Activated naive CD4-positive, alpha-beta T cell treated with anti-CD3 and anti-CD28 coated beads for 36 hours (primary cell): ENCODE measurements around the gene RPS6KB1. TPM values are rescaled to one million over a fixed set of nuclear protein-coding genes. Genes with fewer than 3 reads are reported as not detected.
A peak's percentile ranks its signal among the peaks of the same experiment; 100 is the strongest.
"Not testable (repeated sequence)": the region's sequence is repeated elsewhere in the genome, so short reads cannot be mapped to it uniquely, and the experiment has no call there.

Experiments
- CTCF ChIA-PET: fragments of 350-600 bp; sonication (Branson Sonifier 250); formaldehyde crosslinking; loops from one replicate; lab custom pipeline; 2021; ENCODE audit warnings: antibody characterized with exemption; lab: Charles Lee
- DNase-seq: peaks from one replicate; pipeline ENCODE4 v3.0.0-alpha.2; 2020
- H3K27ac Mint-ChIP-seq: one replicate; pipeline ENCODE4 v1.8.0; 2021; ENCODE audit warnings: mild to moderate bottlenecking, mixed read lengths
- H3K27me3 Mint-ChIP-seq: one replicate; pipeline ENCODE4 v1.8.0; 2021; ENCODE audit warnings: low read depth, mixed read lengths
- H3K36me3 Mint-ChIP-seq: one replicate; pipeline ENCODE4 v1.8.0; 2021; ENCODE audit warnings: low read depth, mixed read lengths
- H3K4me1 Mint-ChIP-seq: one replicate; pipeline ENCODE4 v1.8.0; 2021; ENCODE audit warnings: low read depth, mixed read lengths
- H3K4me3 Mint-ChIP-seq: one replicate; pipeline ENCODE4 v1.8.0; 2021; ENCODE audit warnings: mild to moderate bottlenecking, moderate library complexity, mixed read lengths
- H3K9me3 Mint-ChIP-seq: one replicate; pipeline ENCODE4 v1.8.0; 2021; ENCODE audit warnings: mixed read lengths
- intact Hi-C: fragments of 100-400 bp; cut with micrococcal nuclease; formaldehyde crosslinking; loops from one replicate; pipeline ENCODE4 v1.15.1; 2023
- total RNA-seq, 2 experiments: library from RNA; stranded (reverse); gene quantifications; one replicate each; pipeline ENCODE4 v1.2.3, GENCODE V29; 2021

The RPS6KB1 gene
- total RNA-seq, 2 experiments from 2014 or later: 42.1 to 48.5 TPM

- intact Hi-C loops: no loop called here
- H3K9me3 Mint-ChIP-seq: no peaks in the 10 kb centered on the region
- H3K4me3 Mint-ChIP-seq: no peak overlapping the region
- H3K27me3 Mint-ChIP-seq: no peaks in the 10 kb centered on the region
- H3K4me1 Mint-ChIP-seq: peaks cover 34% of the 10 kb centered on the region
- CTCF ChIA-PET: no interaction called here
- DNase-seq: no peak
- no peak overlapping the region for H3K27ac Mint-ChIP-seq
- H3K36me3 Mint-ChIP-seq: peaks cover 34% of the 10 kb centered on the region
These were observed 57.1 kb downstream of the RPS6KB1 start for GRCh38 chr17:59950049-59950448.

GRCh38 chr17:59954856-59955255 is 61.9 kb downstream of the RPS6KB1 start:
- Mint-ChIP-seq H3K9me3 (no peaks in the 10 kb centered on the region), H3K36me3 (peaks cover 37% of the 10 kb centered on the region), H3K27me3 (no peaks in the 10 kb centered on the region), H3K4me3 (no peak overlapping the region), H3K4me1 (peaks cover 17% of the 10 kb centered on the region), H3K27ac (no peak overlapping the region)
- intact Hi-C loops: no loop called here
- CTCF ChIA-PET: no interaction called here
- no peak for DNase-seq

GRCh38 chr17:59959574-59959973 is 66.7 kb downstream of the RPS6KB1 start:
- intact Hi-C loops, DNase-seq, H3K4me3 Mint-ChIP-seq, H3K9me3 Mint-ChIP-seq, H3K27ac Mint-ChIP-seq, H3K27me3 Mint-ChIP-seq: not testable (repeated sequence)
- H3K36me3 Mint-ChIP-seq: peaks cover 35% of the 10 kb centered on the region
- H3K4me1 Mint-ChIP-seq: peaks cover 32% of the 10 kb centered on the region
- CTCF ChIA-PET: interaction anchor here (0.7 kb wide), 1 partner anchor 57 kb away, joined by 3 read pairs; no protein-coding TSS in a partner anchor

GRCh38 chr17:59962739-59963318 is 69.9 kb downstream of the RPS6KB1 start:
- no peak overlapping the region for H3K27ac Mint-ChIP-seq
- intact Hi-C loops: no loop called here
- H3K36me3 Mint-ChIP-seq: peaks cover 15% of the 10 kb centered on the region
- H3K27me3 Mint-ChIP-seq: no peaks in the 10 kb centered on the region
- DNase-seq: no peak
- H3K4me3 Mint-ChIP-seq: peak overlapping the region; percentile 91
- no peaks in the 10 kb centered on the region for H3K9me3 Mint-ChIP-seq
- H3K4me1 Mint-ChIP-seq: peaks cover 30% of the 10 kb centered on the region
- CTCF ChIA-PET: interaction anchor here (0.6 kb wide), 1 partner anchor 19 kb away, joined by 7 read pairs; no protein-coding TSS in a partner anchor

GRCh38 chr17:59963738-59964481 is 71.0 kb downstream of the RPS6KB1 start:
- H3K4me1 Mint-ChIP-seq: peaks cover 25% of the 10 kb centered on the region
- H3K4me3 Mint-ChIP-seq: peak overlapping the region; percentile 91
- intact Hi-C loops: loop anchor here (1.0 to 2.0 kb wide), 3 partner anchors 23 to 115 kb away; partner anchors contain the start of genes HEATR6 and RPS6KB1

GRCh38 chr17:59964482-59965328 is 71.8 kb downstream of the RPS6KB1 start, which contains the start of gene RNFT1:
Gene RNFT1, minus strand, starts transcription at chr17:59964740. Its CDS starts 77 bp downstream, at chr17:59964663.
- DNase-seq: peak; percentile 94
- H3K9me3 Mint-ChIP-seq: no peaks in the 10 kb centered on the region
- peaks cover 22% of the 10 kb centered on the region for H3K4me1 Mint-ChIP-seq
- intact Hi-C loops: loop anchor here (1.0 to 2.0 kb wide), 3 partner anchors 23 to 114 kb away; partner anchors contain the start of genes HEATR6 and RPS6KB1
- H3K36me3 Mint-ChIP-seq: peaks cover 8% of the 10 kb centered on the region
- peak within 1 kb of the TSS; percentile 91 for H3K4me3 Mint-ChIP-seq
- CTCF ChIA-PET: interaction anchor here (0.6 to 1.6 kb wide), 3 partner anchors 50 to 117 kb away, joined by 3 to 6 read pairs (median 3); no protein-coding TSS in a partner anchor
- H3K27ac Mint-ChIP-seq: peak within 1 kb of the TSS; percentile 95
- H3K27me3 Mint-ChIP-seq: no peaks in the 10 kb centered on the region

More at GRCh38 chr17:59963738-59964481, 71.0 kb downstream of the RPS6KB1 start:
- H3K36me3 Mint-ChIP-seq: peaks cover 12% of the 10 kb centered on the region
- H3K9me3 Mint-ChIP-seq: no peaks in the 10 kb centered on the region
- H3K27me3 Mint-ChIP-seq: no peaks in the 10 kb centered on the region
- peak overlapping the region; percentile 95 for H3K27ac Mint-ChIP-seq
- CTCF ChIA-PET: interaction anchor here (1.6 kb wide), 1 partner anchor 50 kb away, joined by 6 read pairs; no protein-coding TSS in a partner anchor
- peak; percentile 63 for DNase-seq

GRCh38 chr17:59971771-59972170 is 78.8 kb downstream of the RPS6KB1 start:
- intact Hi-C loops, H3K4me3 Mint-ChIP-seq, H3K27me3 Mint-ChIP-seq, DNase-seq, H3K36me3 Mint-ChIP-seq, H3K4me1 Mint-ChIP-seq, H3K27ac Mint-ChIP-seq, H3K9me3 Mint-ChIP-seq, CTCF ChIA-PET: not testable (repeated sequence)

- intact Hi-C loops: no loop called here
- CTCF ChIA-PET: no interaction called here
- Mint-ChIP-seq H3K4me3 (no peak overlapping the region), H3K9me3 (no peaks in the 10 kb centered on the region), H3K27me3 (no peaks in the 10 kb centered on the region), H3K36me3 (no peaks in the 10 kb centered on the region), H3K27ac (no peak overlapping the region), H3K4me1 (no peaks in the 10 kb centered on the region)
- no peak for DNase-seq
These were observed 79.9 kb downstream of the RPS6KB1 start for GRCh38 chr17:59972778-59973177.

- H3K36me3 Mint-ChIP-seq, CTCF ChIA-PET, H3K27me3 Mint-ChIP-seq, H3K4me3 Mint-ChIP-seq, H3K9me3 Mint-ChIP-seq, H3K27ac Mint-ChIP-seq, intact Hi-C loops, DNase-seq, H3K4me1 Mint-ChIP-seq: not testable (repeated sequence)
These were observed 80.6 kb downstream of the RPS6KB1 start for GRCh38 chr17:59973483-59973882.

GRCh38 chr17:59975166-59975565 is 82.2 kb downstream of the RPS6KB1 start:
- H3K4me1 Mint-ChIP-seq, H3K36me3 Mint-ChIP-seq, H3K9me3 Mint-ChIP-seq, H3K27me3 Mint-ChIP-seq, CTCF ChIA-PET, H3K27ac Mint-ChIP-seq, intact Hi-C loops, DNase-seq, H3K4me3 Mint-ChIP-seq: not testable (repeated sequence)

- DNase-seq, H3K36me3 Mint-ChIP-seq, H3K4me1 Mint-ChIP-seq, CTCF ChIA-PET, H3K4me3 Mint-ChIP-seq, H3K9me3 Mint-ChIP-seq, H3K27ac Mint-ChIP-seq, intact Hi-C loops, H3K27me3 Mint-ChIP-seq: not testable (repeated sequence)
These were observed 103.7 kb downstream of the RPS6KB1 start for GRCh38 chr17:59996608-59997007.
